Keratinocyte (primary cell): ENCODE results near the gene IL1RAPL1. TPM values are rescaled to one million over a fixed set of nuclear protein-coding genes. Genes with fewer than 3 reads are reported as not detected.

Experiments used
- DNase-seq: peaks from one replicate; pipeline ENCODE4 v3.0.0-alpha.2; 2011; ENCODE audit warnings: low read depth, missing footprints, low spot score
- FAIRE-seq: peaks from 2 replicates; lab custom pipeline; 2011; peaks lifted over from hg19 to GRCh38; lab: Jason Lieb, UNC
- H2AFZ ChIP-seq: 2 replicates; pipeline ENCODE4 v1.6.0; 2012; ENCODE audit warnings: low read length, control low read depth, inconsistent platforms; ENCODE audit not compliant: control insufficient read depth
- H3K27ac ChIP-seq: 2 replicates; pipeline ENCODE4 v1.5.1; 2011; ENCODE audit warnings: low read length; ENCODE audit not compliant: control insufficient read depth, insufficient read depth
- H3K27me3 ChIP-seq: 3 replicates; pipeline ENCODE4 v1.6.0; 2011; ENCODE audit warnings: low read length; ENCODE audit not compliant: control insufficient read depth, insufficient read depth; ENCODE audit errors: extremely low read depth
- H3K36me3 ChIP-seq, 2 experiments: 2 replicates in 1 of 2; 3 replicates in 1 of 2; pipeline ENCODE4 v1.5.1; 2011; ENCODE audit warnings: low read length in 2 of 2, mild to moderate bottlenecking in 1 of 2; ENCODE audit not compliant: control insufficient read depth in 2 of 2, insufficient read depth in 2 of 2; ENCODE audit errors: extremely low read depth in 1 of 2
- H3K4me1 ChIP-seq: 3 replicates; pipeline ENCODE4 v1.5.1; 2011; ENCODE audit warnings: low read length; ENCODE audit not compliant: control insufficient read depth, insufficient read depth; ENCODE audit errors: extremely low read depth
- H3K4me2 ChIP-seq: 3 replicates; pipeline ENCODE4 v1.6.0; 2011; ENCODE audit warnings: low read depth, low read length; ENCODE audit not compliant: control insufficient read depth, insufficient read depth; ENCODE audit errors: extremely low read depth
- H3K4me3 ChIP-seq, 3 experiments: fragments of 200-600 bp in 1 of 3; sonication (generic) in 1 of 3; 2 replicates in 2 of 3; 3 replicates in 1 of 3; pipeline ENCODE4 v1.5.1; 2011 to 2016; ENCODE audit warnings: low read length in 3 of 3, mild to moderate bottlenecking in 3 of 3, control low read depth in 2 of 3, inconsistent platforms in 1 of 3, low read depth in 1 of 3, mixed read lengths in 1 of 3, mixed run types in 1 of 3, moderate library complexity in 1 of 3; ENCODE audit not compliant: control insufficient read depth in 2 of 3, insufficient read depth in 2 of 3; ENCODE audit errors: extremely low read depth in 1 of 3
- H3K79me2 ChIP-seq: 2 replicates; pipeline ENCODE4 v1.6.0; 2012; ENCODE audit warnings: low read length; ENCODE audit not compliant: control insufficient read depth, insufficient read depth
- H3K9ac ChIP-seq: 3 replicates; pipeline ENCODE4 v1.6.0; 2011; ENCODE audit warnings: low read length; ENCODE audit not compliant: control insufficient read depth, insufficient read depth; ENCODE audit errors: extremely low read depth
- H3K9me1 ChIP-seq: 3 replicates; pipeline ENCODE4 v1.6.0; 2011; ENCODE audit warnings: low read length; ENCODE audit not compliant: control insufficient read depth, insufficient read depth; ENCODE audit errors: extremely low read depth
- H3K9me3 ChIP-seq: 2 replicates; pipeline ENCODE4 v1.5.1; 2012; ENCODE audit warnings: low read depth, low read length; ENCODE audit not compliant: control insufficient read depth
- H4K20me1 ChIP-seq: 3 replicates; pipeline ENCODE4 v1.6.0; 2011; ENCODE audit warnings: low read length; ENCODE audit not compliant: control insufficient read depth, insufficient read depth; ENCODE audit errors: extremely low read depth
- EZH2 ChIP-seq: IDR thresholded peaks from one replicate; pipeline ENCODE4 v1.6.1; 2012; ENCODE audit warnings: inconsistent platforms, mild to moderate bottlenecking, low read length, moderate library complexity
- dilution Hi-C: fragments of 300-500 bp; cut with MboI; formaldehyde crosslinking; loops from one replicate; pipeline ENCODE4 v1.7.0; 2020; ENCODE audit warnings: low sequenced_read_pairs; ENCODE audit not compliant: extremely low pct_ligation_motif_present
- polyA plus RNA-seq, 5 experiments: library from polyadenylated mRNA; depleted of rRNA in 3 of 5; stranded (reverse) in 3 of 5; stranded (forward) in 1 of 5; unstranded in 1 of 5; fragments of >200 nt; gene quantifications; 1 replicate in 1 of 5; 2 replicates in 3 of 5; 3 replicates in 1 of 5; pipeline versions ENCODE4 v1.2.1 to v1.2.3, GENCODE V29; 2011 to 2012; ENCODE audit warnings: missing spikeins in 2 of 5, low read depth in 1 of 5, low replicate concordance in 1 of 5
- TF ChIP-seq, protein P1 (sequence below), 3 experiments: IDR thresholded peaks in 1 of 3; conservative IDR thresholded peaks in 1 of 3; optimal IDR thresholded peaks in 1 of 3; 2 replicates in 2 of 3; 3 replicates in 1 of 3; pipeline versions ENCODE3 to v1.5.1; 2011; ENCODE audit warnings: low read length in 3 of 3, mild to moderate bottlenecking in 3 of 3, moderate library complexity in 2 of 3, control low read depth in 1 of 3, inconsistent platforms in 1 of 3; ENCODE audit not compliant: insufficient read depth in 2 of 3; ENCODE audit errors: extremely low read depth in 1 of 3

Gene IL1RAPL1
- polyA plus RNA-seq, 1 donor (not counting 4 experiments of a cell fraction or from before 2014, with no cell fraction given) = 2.8 TPM

DNA sequence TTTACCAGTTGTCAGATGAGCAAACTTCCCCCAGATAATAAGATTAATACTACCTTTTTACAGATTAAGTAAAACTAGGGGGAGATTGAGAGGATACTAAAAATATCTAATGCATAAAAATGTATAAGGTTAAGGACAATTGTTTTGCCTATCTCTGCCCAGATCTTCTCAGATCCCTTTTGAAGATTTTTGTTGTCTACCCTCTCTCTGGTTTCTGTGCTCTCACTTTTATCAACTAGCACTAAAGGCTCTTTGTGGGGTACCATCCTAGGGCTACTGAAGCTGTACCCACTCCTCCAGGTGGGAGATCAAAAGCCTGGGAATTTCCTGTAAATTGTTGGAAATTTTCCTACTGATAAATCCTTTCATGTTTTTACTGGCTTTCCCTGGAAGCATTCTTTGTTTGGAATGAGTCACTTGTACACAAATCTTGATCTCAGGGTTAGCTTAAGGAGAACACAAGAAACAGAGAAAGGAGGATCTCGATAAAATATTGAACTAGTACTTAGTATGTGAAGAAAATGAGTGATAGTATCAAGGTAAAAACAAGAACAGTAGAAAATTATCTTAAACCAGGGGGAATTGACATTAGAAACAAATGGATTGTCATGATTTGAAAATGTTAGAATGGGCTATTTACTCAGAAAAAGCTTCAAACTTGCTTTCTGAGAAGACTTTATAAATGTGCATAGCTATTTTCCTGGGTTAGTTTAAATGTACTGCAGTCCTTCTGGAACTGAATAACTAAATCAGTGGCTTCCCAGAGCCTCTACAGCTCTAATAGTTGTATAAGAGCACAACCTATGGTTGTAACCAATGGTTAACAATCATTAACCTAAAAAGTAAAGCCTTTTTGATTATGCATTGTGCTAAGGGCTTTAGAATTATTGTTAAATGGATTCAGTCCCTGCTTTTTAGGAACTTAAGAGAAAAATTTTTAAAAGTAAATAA is 948.2 kb downstream of the IL1RAPL1 start:
- no peak for DNase-seq
- no peaks in the 10 kb centered on the region for H3K9me1 ChIP-seq
- dilution Hi-C loops = no loop called here
- H3K36me3 ChIP-seq = no peaks in the 10 kb centered on the region
- H3K4me3 ChIP-seq = no peak overlapping the region
- peak overlapping the region; percentile 33 for H2AFZ ChIP-seq
- H3K79me2 ChIP-seq = no peaks in the 10 kb centered on the region
- no peaks in the 10 kb centered on the region for H3K9me3 ChIP-seq
- peak overlapping the region; percentile 37 for H3K4me2 ChIP-seq
- no peaks in the 10 kb centered on the region for H3K27me3 ChIP-seq
- peaks cover 5% of the 10 kb centered on the region for H3K4me1 ChIP-seq
- H3K9ac ChIP-seq = no peak overlapping the region
- FAIRE-seq = peak; percentile 29
- no peak for TF ChIP-seq EZH2
- TF ChIP-seq, protein P1, sequence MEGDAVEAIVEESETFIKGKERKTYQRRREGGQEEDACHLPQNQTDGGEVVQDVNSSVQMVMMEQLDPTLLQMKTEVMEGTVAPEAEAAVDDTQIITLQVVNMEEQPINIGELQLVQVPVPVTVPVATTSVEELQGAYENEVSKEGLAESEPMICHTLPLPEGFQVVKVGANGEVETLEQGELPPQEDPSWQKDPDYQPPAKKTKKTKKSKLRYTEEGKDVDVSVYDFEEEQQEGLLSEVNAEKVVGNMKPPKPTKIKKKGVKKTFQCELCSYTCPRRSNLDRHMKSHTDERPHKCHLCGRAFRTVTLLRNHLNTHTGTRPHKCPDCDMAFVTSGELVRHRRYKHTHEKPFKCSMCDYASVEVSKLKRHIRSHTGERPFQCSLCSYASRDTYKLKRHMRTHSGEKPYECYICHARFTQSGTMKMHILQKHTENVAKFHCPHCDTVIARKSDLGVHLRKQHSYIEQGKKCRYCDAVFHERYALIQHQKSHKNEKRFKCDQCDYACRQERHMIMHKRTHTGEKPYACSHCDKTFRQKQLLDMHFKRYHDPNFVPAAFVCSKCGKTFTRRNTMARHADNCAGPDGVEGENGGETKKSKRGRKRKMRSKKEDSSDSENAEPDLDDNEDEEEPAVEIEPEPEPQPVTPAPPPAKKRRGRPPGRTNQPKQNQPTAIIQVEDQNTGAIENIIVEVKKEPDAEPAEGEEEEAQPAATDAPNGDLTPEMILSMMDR (optimal IDR thresholded peaks at IDR 0.05 in 1 of 3, IDR thresholded peaks at IDR 0.05 in 1 of 3, conservative IDR thresholded peaks at IDR 0.05 in 1 of 3; ENCODE audit: extremely low read depth in 1 of 3, insufficient read depth in 2 of 3, low read length in 3 of 3) = no peak
- H3K27ac ChIP-seq = peak overlapping the region; percentile 49
- no peaks in the 10 kb centered on the region for H4K20me1 ChIP-seq

DNA sequence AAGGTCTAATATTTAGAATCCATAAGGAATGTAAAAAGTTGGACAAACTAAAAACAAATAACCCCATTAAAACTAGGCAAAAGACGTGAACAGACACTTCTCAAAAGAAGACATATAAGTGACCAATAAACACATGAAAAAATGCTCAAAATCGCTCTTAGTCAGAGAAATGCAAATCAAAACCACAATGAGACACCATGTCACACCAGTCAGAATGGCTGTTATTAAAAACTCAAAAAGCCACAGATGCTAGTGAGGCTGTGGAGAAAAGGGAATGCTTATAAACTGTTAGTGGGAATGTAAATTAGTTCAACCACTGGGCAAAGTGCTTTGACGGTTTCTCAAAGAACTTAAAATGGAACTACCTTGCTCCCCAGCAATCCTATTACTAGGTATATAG is 953.8 kb downstream of the IL1RAPL1 start:
- no peaks in the 10 kb centered on the region for H3K9me3 ChIP-seq
- H3K9me1 ChIP-seq = no peaks in the 10 kb centered on the region
- DNase-seq = no peak
- no peak overlapping the region for H3K4me3 ChIP-seq
- no peak overlapping the region for H2AFZ ChIP-seq
- TF ChIP-seq, protein P1 (optimal IDR thresholded peaks at IDR 0.05 in 1 of 3, IDR thresholded peaks at IDR 0.05 in 1 of 3, conservative IDR thresholded peaks at IDR 0.05 in 1 of 3; ENCODE audit: extremely low read depth in 1 of 3, insufficient read depth in 2 of 3, low read length in 3 of 3) = no peak
- TF ChIP-seq EZH2 = no peak
- H3K79me2 ChIP-seq = no peaks in the 10 kb centered on the region
- no peaks in the 10 kb centered on the region for H3K27me3 ChIP-seq
- H3K4me2 ChIP-seq = no peak overlapping the region
- H3K27ac ChIP-seq = no peak overlapping the region
- no peaks in the 10 kb centered on the region for H3K36me3 ChIP-seq
- no peaks in the 10 kb centered on the region for H4K20me1 ChIP-seq
- no peaks in the 10 kb centered on the region for H3K4me1 ChIP-seq
- FAIRE-seq = no peak
- H3K9ac ChIP-seq = no peak overlapping the region
- dilution Hi-C loops = no loop called here
